GM21528 (cell line): ENCODE results near the gene IL17RA.

Experiments used
- ATAC-seq: cut with Tn5 transposase; IDR thresholded peaks from one replicate; pipeline ENCODE4 v1.9.1; 2021; ENCODE audit warnings: mild to moderate bottlenecking, moderate library complexity; ENCODE audit not compliant: unreplicated experiment, low FRiP score

IL17RA gene

GRCh38 chr22:17149076-17149815 is 64.4 kb downstream of the IL17RA start:
- no peak for ATAC-seq

- ATAC-seq = no peak
Measured at GRCh38 chr22:17152340-17152739, 67.5 kb downstream of the IL17RA start.

- no peak for ATAC-seq
Measured at GRCh38 chr22:17152971-17153370, 68.2 kb downstream of the IL17RA start.

- ATAC-seq = no peak
Measured at GRCh38 chr22:17155941-17156340, 71.1 kb downstream of the IL17RA start.

- no peak for ATAC-seq
Measured at GRCh38 chr22:17157714-17158113, 72.9 kb downstream of the IL17RA start.

GRCh38 chr22:17158176-17158567 is 73.4 kb downstream of the IL17RA start:
- no peak for ATAC-seq

- peak; percentile 64 for ATAC-seq
Measured at GRCh38 chr22:17158568-17159503, 74.0 kb downstream of the IL17RA start, which contains the start of gene HDHD5. HDHD5 (minus strand) TSS chr22:17159277; CDS start chr22:17159251, 26 bp downstream.

- ATAC-seq = peak; percentile 22
Measured at GRCh38 chr22:17159504-17159951, 74.7 kb downstream of the IL17RA start.

GRCh38 chr22:17161991-17162390 is 77.2 kb downstream of the IL17RA start:
- no peak for ATAC-seq

GRCh38 chr22:17162731-17163130 is 77.9 kb downstream of the IL17RA start:
- ATAC-seq = no peak

- ATAC-seq = no peak
Measured at GRCh38 chr22:17164392-17165024, 79.7 kb downstream of the IL17RA start.
